CD4-positive, alpha-beta T cell treated with Interleukin-12 subunit alpha and Interleukin-12 subunit beta, for 1 hour (primary cell): ENCODE data around the gene KY.

Experiments used
- DNase-seq: peaks from one replicate; pipeline ENCODE4 v3.0.0-alpha.2; 2020

Gene KY

GRCh38 chr3:134617608-134618477, 33.0 kb downstream of the KY start:
- DNase-seq: no peak

DNA sequence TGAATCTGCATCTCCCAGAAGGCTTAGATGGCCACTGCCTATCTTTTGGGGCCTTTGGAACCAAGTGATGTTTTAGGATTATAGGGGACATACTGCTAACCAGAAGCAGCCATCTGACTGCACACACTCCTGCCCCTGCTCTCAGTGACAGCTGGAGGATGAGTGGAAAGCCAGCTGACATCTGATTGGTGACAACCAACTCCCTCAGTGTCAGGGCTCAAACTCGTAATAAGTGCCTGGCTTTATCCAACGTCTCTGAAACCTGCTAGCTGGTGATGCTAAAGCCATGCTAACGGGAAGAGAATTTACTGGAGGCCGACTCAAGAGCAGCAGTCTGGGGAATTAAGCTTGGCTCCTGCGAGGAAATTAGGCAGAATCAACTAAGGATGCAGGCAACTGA, 35.1 kb downstream of the KY start:
- no peak for DNase-seq

DNA sequence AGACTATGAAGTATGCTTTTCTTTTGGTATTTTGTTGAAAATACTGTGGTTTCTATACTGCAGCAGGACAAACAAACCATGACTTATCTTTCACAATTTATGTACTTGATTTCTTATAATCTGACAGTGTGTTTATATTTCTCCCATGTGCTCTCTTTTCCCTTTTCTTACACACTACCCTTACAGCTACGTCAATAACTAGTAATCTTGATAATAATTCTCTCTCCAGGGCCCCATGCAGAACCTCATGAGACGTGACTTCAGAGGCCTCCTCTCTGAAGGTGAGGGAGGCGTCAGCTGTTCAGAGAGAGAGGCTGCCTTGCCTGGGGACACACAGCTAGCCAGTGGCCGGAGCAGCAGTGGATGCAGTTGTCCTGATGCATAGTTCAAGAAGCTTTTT, 35.9 kb downstream of the KY start:
- DNase-seq: no peak

GRCh38 chr3:134613006-134613520, 37.8 kb downstream of the KY start:
- no peak for DNase-seq

DNA sequence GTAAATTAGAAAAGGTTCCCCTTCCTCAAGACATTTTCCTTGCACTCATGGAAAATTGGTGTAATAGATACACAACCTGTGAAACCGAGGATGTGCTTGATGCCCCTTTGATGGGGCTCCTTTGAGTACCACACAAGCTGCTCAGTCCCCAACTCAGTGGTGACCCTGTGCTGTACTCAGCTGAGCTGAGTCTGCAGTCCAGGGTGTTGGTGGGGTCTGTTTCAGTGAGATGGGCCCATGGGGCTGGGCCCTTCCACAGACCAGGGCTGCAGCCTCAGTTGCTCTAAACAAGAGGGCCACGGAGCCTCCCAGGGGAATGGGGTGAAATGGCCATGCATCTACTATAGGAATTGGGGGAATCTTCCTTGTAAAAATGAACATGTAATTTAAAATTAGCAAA, 39.3 kb downstream of the KY start:
- DNase-seq: no peak

GRCh38 chr3:134610432-134611385, 40.1 kb downstream of the KY start:
- DNase-seq: no peak

DNA sequence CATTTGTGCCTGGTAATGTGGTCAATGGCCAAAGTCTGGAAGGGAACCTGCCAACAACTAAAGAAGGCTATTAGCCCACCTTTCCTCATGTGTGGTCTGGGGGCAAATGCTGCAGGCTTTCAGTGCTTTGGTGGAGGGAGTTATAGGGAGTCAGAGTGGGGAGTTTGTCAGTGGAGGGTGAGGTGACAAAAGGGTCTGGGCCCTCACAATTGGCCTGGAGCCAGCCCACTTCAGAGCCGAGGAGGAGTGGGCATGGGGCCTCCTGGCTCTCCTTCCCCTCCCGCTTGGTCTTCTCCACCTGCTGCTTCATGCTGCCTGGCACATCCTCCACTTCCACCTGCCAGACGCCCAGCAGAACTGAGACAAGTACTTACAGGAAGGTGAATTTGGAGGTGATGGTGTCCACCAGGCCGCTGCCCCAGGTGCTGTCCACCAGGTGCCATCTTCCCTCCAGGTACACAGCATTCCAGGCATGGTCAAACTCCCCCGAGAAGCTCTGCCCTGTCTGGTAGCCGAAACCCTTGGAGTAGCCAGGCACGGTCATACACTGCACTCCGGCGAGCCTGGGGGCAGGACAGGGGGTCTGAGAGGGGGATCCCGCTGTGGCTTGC, 40.9 kb downstream of the KY start:
- no peak for DNase-seq

GRCh38 chr3:134608771-134609435, 41.9 kb downstream of the KY start:
- no peak for DNase-seq

GRCh38 chr3:134608023-134608770, 42.6 kb downstream of the KY start:
- no peak for DNase-seq

DNA sequence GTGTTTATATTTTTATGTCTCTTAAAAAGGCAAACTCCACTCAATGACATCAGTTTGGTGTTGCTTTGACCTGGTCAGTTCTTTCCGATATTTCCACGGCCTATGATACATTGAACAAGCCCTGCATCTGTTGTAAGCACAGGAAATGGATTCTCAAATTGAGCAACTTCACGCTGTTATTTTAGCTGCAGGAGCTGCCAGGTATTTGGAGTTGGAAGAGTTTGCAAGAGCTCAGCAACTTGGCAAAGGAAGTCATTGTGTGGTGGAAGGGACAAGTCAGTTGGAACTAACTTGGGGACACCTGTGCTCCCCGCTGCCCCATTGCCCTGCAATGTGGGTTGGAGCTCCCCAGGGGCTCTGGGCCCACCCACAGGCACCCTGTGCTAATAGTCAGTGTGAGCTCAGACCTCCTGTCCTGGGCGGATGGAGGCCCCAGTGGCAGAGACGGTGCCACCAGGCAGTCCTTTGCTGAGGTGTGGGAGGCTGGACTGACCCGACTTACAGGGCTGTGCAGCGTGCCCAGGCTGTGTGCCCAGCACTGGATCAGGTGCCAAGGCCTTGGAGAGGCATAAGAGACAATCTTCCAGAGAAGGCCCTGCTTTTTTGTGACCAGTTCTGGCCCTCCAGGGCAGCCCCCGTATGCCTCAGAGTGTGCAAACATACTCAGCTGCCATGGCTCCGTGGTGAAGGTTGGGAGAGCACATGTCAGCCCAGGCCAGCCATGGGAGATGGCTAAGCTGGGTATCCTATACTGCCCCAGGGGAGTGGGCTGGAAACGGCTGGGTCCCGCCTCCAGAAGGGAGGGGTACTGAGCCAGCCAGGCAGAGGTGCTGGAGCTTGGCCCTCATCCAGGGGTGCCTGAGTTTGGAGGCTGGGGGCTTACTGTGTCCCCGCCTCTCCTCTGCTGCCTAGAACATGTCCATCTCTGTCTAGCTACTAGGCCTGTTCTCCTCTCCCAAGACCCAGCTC, 43.5 kb downstream of the KY start:
- DNase-seq: no peak

- no peak for DNase-seq
These were observed 44.5 kb downstream of the KY start for GRCh38 chr3:134606033-134607025.

DNA sequence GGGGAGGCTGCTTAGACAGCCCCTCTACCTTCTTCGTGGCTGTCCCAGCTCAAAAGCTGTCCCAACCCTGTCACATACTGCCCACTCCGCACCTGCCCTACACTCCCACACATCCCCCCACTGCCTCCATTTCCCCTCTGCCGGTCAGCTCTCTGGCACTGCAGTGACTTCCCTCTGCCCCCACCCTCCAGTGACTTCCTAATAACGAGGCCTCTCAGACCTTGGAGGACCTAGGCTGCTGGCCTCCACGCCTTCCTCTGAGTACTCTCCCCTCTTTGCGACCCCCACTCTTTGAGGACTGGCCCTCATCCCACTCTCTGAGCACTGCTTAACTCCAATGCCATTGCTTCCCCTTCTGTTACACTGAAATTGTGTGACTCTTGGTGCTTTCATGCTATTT, 45.3 kb downstream of the KY start:
- DNase-seq: no peak

GRCh38 chr3:134603956-134604355, 46.9 kb downstream of the KY start:
- no peak for DNase-seq

DNA sequence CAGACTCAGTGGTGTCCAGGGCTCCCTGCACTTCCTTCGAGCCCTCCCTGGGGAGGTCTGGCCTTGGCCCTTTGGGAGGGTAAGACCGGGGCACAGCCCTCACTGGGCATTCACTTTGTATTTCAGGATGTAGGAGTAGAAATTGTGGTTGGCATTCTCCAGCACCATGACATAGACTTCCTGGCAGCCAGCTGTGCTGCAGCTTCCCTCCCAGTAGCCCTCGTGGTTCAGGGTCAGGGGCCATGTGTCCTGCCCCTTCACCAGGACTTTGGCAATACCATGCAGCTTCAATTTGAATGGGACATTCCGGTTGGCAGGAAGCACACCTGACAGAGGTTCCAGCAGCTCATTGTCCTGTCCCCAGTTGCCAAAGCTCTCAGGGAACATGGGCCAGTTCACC, 47.3 kb downstream of the KY start:
- DNase-seq: no peak

DNA sequence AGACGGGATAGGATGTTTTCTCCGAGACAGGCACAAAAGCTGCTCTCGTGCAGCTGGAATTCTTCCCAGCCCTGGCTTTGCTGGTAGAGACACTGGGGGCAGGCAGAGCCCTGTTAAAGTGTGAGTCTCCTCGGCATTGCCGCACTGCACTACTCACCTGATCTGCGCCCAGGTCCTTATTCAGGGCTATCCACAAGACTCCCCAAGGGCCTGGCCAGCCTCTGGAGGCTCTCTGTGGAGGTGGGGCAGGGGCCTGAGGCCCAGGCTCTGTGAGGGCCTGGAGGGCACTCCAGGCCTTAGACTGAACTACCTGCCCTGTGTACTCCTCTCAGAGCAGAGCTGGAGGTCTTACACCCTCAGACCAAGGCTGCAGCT, 48.4 kb downstream of the KY start:
- no peak for DNase-seq

DNA sequence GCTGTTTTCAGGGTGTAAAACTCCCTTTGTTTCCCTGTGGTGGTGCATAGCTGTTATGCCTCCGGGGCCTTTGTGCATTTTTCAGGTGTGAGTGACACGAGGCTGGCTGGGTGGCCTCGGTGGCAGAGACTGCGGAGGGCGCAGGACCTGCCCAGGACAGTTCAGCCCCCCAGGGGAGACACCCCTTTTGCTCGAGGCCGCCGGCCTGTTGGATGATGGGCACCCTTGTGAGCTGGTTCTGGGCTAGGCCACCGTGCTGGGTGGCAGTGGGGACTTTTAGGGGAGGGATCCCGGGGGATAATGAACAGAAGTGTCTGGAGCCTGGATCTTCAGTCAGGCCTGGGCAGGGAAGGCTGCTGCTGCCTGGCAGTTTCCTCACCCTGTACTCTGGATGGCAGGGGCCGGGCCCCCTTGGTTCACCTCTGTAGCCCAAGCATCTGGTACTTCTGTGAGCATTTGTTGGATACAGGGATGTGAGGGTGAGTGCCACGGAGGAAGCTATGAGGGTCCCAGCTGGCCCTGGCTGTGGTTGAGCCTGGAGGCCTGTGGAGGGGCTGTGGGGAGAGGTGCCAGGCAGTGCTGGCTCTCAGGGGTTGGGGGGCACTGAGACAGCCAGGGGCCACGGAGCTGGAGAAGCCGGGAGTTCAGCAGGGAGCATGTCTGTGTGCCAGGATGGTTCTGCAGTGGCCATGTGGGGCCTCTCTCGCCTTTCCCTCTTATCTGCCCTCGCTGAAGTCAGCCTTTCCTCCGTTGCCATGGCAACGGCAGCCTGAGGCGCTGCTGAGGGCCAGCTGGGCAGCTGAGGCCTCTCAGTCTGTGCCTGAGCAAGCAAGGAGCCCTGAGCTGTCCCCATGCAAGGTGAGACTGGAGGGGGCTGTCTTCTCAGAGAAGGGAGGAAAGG, 49.0 kb downstream of the KY start:
- DNase-seq: no peak

- peak; percentile 42 for DNase-seq
These were observed 49.9 kb downstream of the KY start for GRCh38 chr3:134600685-134601463.
